ENCODE measurements around the gene COL6A2.
"Not testable (repeated sequence)": the region's sequence is repeated elsewhere in the genome, so short reads cannot be mapped to it uniquely, and the experiment has no call there.

Gene COL6A2

GRCh38 chr21:46080171-46081021 lies 17.5 kb upstream of the COL6A2 start:
- peak; percentile 28 for DNase-seq

GRCh38 chr21:46081022-46081861 lies 16.7 kb upstream of the COL6A2 start:
- DNase-seq, result peak; percentile 25

- DNase-seq, result peak; percentile 27
These were observed 15.8 kb upstream of the COL6A2 start for GRCh38 chr21:46081862-46082712.

GRCh38 chr21:46082713-46082962 lies 15.3 kb upstream of the COL6A2 start:
- no peak for DNase-seq

GRCh38 chr21:46082963-46083790 lies 14.7 kb upstream of the COL6A2 start:
- peak; percentile 17 for DNase-seq

DNA sequence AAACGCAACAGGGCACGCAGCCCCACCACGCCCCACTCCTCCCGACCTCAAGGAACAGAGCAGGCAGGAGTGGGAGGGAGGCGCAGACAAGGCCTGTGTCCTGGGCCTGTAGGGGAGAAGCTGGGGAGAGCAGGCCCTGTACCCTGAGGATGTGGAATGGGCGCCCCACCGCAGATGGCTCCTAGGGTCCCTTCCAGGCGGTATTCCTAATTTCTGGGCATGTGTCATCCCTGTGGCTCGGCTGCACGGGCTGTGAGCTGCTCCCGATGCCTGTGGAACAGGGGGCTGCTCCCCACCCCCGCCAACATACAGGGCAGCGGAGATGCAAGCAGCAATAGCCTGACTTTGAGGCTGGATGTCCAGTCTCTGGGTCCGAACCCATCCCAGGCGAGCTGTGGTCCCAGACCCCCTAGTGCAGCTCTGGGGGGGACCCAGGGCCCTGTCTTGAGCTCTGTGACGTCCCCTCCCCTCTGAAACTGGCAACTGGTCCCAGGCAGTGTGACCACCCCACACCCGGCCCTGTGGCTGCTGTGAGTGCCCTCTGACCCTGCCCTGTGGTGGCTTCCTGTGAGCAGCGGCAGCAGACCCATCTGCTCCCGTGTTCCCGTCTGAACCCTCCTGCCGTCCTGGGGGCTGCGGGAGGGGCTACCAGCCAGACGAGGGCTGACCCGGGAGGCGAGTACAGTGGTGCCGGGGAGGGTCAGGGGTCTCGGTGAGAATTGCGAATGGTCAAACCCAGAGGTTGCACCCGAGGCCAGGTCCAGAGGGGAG lies 13.9 kb upstream of the COL6A2 start:
- DNase-seq, result no peak

- no peak for DNase-seq
These were observed 13.2 kb upstream of the COL6A2 start for GRCh38 chr21:46084709-46085108.

DNA sequence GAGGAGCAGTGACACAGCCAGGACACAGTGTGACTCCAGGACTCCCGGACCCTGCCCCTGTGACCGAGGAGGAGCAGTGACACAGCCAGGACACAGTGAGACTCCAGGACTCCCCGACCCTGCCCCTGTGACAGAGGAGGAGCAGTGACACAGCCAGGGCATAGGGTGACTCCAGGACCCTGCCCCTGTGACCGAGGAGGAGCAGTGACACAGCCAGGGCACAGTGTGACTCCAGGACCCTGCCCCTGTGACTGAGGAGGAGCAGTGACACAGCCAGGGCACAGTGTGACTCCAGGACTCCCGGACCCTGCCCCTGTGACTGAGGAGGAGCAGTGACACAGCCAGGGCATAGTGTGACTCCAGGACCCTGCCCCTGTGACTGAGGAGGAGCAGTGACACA lies 12.7 kb upstream of the COL6A2 start:
- not testable (repeated sequence) for DNase-seq

- DNase-seq, result no peak
These were observed 10.3 kb upstream of the COL6A2 start for GRCh38 chr21:46087641-46088040.

DNA sequence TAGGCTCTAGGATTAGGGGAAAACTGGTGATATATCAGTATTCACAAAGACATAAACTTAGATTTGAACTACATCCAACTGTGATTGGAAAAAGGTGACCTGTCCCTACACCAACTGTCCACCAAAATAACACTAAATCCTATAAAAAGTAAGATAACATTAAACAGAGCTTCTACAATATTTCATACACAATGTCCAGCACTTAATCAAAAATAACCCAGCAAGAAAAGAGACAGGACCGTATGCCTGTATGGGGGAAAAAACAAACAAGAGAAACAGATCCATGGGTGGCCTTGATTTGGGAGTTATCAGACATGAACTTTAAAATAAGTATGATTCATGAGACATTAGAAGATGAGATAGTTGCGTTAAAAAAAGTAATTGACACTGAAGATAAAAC lies 9.7 kb upstream of the COL6A2 start:
- DNase-seq, result no peak

GRCh38 chr21:46089285-46089684 lies 8.6 kb upstream of the COL6A2 start:
- DNase-seq, result peak; percentile 4

GRCh38 chr21:46091118-46091517 lies 6.8 kb upstream of the COL6A2 start:
- DNase-seq, result no peak

DNA sequence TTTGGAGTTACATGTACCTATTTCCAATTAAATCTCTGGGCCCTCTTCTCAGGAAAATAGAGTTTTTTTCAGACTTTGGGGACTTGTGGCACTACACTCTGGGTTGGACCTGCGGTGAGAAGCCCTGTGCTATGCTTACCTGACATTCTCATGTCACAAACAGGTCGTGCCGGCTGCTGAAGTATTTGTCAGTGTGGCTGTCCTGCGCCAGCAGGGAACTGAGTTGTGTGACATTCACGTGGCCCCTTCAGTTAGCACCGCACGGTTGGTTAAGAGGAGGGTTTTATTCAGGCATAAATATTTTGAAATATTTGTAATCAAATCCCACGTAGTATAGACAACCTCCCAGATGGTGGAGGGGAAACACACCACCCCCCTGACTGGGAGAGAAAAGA lies 6.3 kb upstream of the COL6A2 start:
- no peak for DNase-seq

GRCh38 chr21:46092026-46092764 lies 5.7 kb upstream of the COL6A2 start:
- no peak for DNase-seq

- DNase-seq, result no peak
These were observed 4.9 kb upstream of the COL6A2 start for GRCh38 chr21:46092811-46093667.

- no peak for DNase-seq
These were observed 4.1 kb upstream of the COL6A2 start for GRCh38 chr21:46093668-46094400.

DNA sequence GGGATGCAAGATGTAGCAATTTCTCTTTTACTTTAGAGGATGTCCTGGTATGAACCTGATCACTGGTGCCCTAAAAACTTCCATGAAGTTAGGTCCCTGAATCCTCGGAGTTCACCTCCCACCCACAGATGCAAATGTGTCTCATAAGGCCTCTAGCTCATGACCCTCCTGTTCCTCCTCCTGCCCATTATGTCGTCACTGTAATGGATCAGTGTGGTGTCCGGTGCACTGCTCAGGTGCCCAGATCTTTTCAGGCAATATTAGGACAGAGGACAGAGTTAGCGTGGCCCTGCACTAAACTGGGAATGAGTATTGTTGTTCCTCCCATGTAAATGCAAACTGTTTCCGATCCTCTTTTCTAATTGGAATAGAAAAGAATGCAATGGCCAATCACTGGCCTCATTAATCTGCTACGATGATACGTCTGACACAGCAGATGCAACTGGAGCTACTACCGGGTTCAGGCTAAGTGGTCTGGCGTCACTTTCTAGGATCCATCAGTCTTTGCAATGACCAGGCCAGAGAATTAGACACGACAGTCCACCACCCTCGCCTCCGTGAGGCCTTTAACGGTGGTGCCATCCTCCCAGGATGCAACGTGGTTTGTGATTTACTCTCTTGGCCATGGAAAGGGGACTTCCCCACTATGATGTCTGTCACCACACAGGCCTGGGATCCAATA lies 3.4 kb upstream of the COL6A2 start:
- DNase-seq, result no peak

DNA sequence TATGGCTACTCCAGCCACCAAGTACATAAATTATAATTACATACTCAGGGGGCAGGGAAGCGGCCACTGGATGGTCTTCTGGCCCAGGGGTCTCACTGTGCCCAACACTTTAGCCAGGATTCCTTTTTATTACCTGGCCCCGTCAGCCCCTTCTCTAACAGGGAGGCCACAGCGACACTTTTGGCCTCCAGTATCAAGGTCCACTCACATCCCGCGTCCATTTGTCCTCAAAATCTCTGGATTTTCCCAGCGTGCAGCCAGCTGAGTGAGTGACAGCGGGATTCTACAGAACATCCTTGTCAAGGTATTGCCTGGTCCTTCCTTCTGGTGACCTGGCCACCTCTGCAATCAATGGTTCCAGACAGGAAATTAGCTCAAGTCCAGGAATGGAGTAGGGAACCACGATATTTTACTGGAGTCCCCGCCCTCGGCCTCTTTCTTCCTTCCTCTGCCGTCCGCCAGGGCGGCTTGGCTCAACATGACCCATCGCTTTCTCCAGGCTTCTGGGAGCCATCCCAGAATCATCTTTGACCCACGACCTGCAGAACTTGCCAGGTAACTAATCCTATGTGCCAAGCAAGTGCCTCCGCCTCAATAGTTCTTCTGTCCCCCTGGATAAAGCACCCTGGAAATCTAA lies 2.7 kb upstream of the COL6A2 start:
- DNase-seq, result no peak
